Keratinocyte (primary cell): Measurements from ENCODE around the gene EGR2.

Experiments used
- CTCF ChIP-seq, 3 experiments: IDR thresholded peaks in 1 of 3; conservative IDR thresholded peaks in 1 of 3; optimal IDR thresholded peaks in 1 of 3; 2 replicates in 2 of 3; 3 replicates in 1 of 3; pipeline versions ENCODE3 to v1.5.1; 2011; ENCODE audit warnings: low read length in 3 of 3, mild to moderate bottlenecking in 3 of 3, moderate library complexity in 2 of 3, control low read depth in 1 of 3, inconsistent platforms in 1 of 3; ENCODE audit not compliant: insufficient read depth in 2 of 3; ENCODE audit errors: extremely low read depth in 1 of 3
- EZH2 ChIP-seq: IDR thresholded peaks from one replicate; pipeline ENCODE4 v1.6.1; 2012; ENCODE audit warnings: inconsistent platforms, mild to moderate bottlenecking, low read length, moderate library complexity

- TF ChIP-seq CTCF (optimal IDR thresholded peaks at IDR 0.05 in 1 of 3, IDR thresholded peaks at IDR 0.05 in 1 of 3, conservative IDR thresholded peaks at IDR 0.05 in 1 of 3; ENCODE audit: extremely low read depth in 1 of 3, insufficient read depth in 2 of 3, low read length in 3 of 3) (no peak), EZH2 (no peak)
Observed at GRCh38 chr10:62772186-62772974, 43.8 kb downstream of the EGR2 start.
